Measurements from ENCODE around the gene ANTXRL. TPM values are rescaled to one million over a fixed set of nuclear protein-coding genes. Genes with fewer than 3 reads are reported as not detected.

ANTXRL gene
- total and polyA plus RNA-seq, 2 experiments from 2014 or later = not detected

- H3K27me3 ChIP-seq = peaks cover 5% of the 10 kb centered on the region
- TF ChIP-seq CTCF (IDR thresholded peaks at IDR 0.05; ENCODE audit: poor library complexity) (no peak), EZH2phosphoT487 (IDR thresholded peaks at IDR 0.05; ENCODE audit: low read depth, severe bottlenecking, unreplicated experiment) (no peak), EZH2 (IDR thresholded peaks at IDR 0.05; ENCODE audit: borderline replicate concordance) (no peak)
- peak overlapping the region; percentile 97 for H2AFZ ChIP-seq
- peak overlapping the region; percentile 97 for H3K4me2 ChIP-seq
- H3K36me3 ChIP-seq (replicated peaks; ENCODE audit: insufficient read depth, low read depth) = no peaks in the 10 kb centered on the region
- no peaks in the 10 kb centered on the region for H3K9me2 ChIP-seq (replicated peaks; ENCODE audit: insufficient read depth)
- DNase-seq (ENCODE audit: low spot score) = no peak
- H4K20me1 ChIP-seq (ENCODE audit: insufficient read depth, poor library complexity, severe bottlenecking) = no peaks in the 10 kb centered on the region
- no peaks in the 10 kb centered on the region for H3K9me3 ChIP-seq (ENCODE audit: low read depth)
- 29% methylated on average over 6 of the region's 6 CpGs for WGBS (ENCODE audit: low lambda C conversion rate, missing lambda C conversion rate)
- no peak overlapping the region for H3K27ac ChIP-seq
- H3K4me3 ChIP-seq = peak overlapping the region; percentile 49
- no peaks in the 10 kb centered on the region for H3K79me2 ChIP-seq
- H3K4me1 ChIP-seq (ENCODE audit: insufficient read depth) = peaks cover 5% of the 10 kb centered on the region
These were observed 3.1 kb upstream of the ANTXRL start for GRCh38 chr10:46283580-46284285.

GRCh38 chr10:46284286-46285229 lies 2.2 kb upstream of the ANTXRL start:
- Histone ChIP-seq H3K9me3 (ENCODE audit: low read depth) (no peaks in the 10 kb centered on the region), H3K79me2 (no peaks in the 10 kb centered on the region), H3K4me1 (ENCODE audit: insufficient read depth) (peaks cover 5% of the 10 kb centered on the region), H3K27me3 (peaks cover 5% of the 10 kb centered on the region), H3K4me2 (peak overlapping the region; percentile 97), H2AFZ (peak overlapping the region; percentile 97), H3K36me3 (replicated peaks; ENCODE audit: insufficient read depth, low read depth) (no peaks in the 10 kb centered on the region), H4K20me1 (ENCODE audit: insufficient read depth, poor library complexity, severe bottlenecking) (no peaks in the 10 kb centered on the region), H3K27ac (peak overlapping the region; percentile 57), H3K4me3 (peak overlapping the region; percentile 49), H3K9me2 (replicated peaks; ENCODE audit: insufficient read depth) (no peaks in the 10 kb centered on the region)
- peak; percentile 93 for DNase-seq (ENCODE audit: low spot score)
- WGBS (ENCODE audit: low lambda C conversion rate, missing lambda C conversion rate) = 2% methylated on average over 50 of the region's 82 CpGs
- TF ChIP-seq EZH2 (IDR thresholded peaks at IDR 0.05; ENCODE audit: borderline replicate concordance) = no peak
- TF ChIP-seq CTCF (IDR thresholded peaks at IDR 0.05; ENCODE audit: poor library complexity) = no peak
- TF ChIP-seq EZH2phosphoT487 (IDR thresholded peaks at IDR 0.05; ENCODE audit: low read depth, severe bottlenecking, unreplicated experiment) = no peak

- H3K27me3 ChIP-seq = peaks cover 5% of the 10 kb centered on the region
- H3K4me3 ChIP-seq = peak overlapping the region; percentile 49
- WGBS (ENCODE audit: low lambda C conversion rate, missing lambda C conversion rate) = 45% methylated on average over 3 of the region's 3 CpGs
- no peaks in the 10 kb centered on the region for H4K20me1 ChIP-seq (ENCODE audit: insufficient read depth, poor library complexity, severe bottlenecking)
- no peaks in the 10 kb centered on the region for H3K9me2 ChIP-seq (replicated peaks; ENCODE audit: insufficient read depth)
- no peaks in the 10 kb centered on the region for H3K79me2 ChIP-seq
- no peaks in the 10 kb centered on the region for H3K36me3 ChIP-seq (replicated peaks; ENCODE audit: insufficient read depth, low read depth)
- H3K27ac ChIP-seq = no peak overlapping the region
- peak overlapping the region; percentile 97 for H3K4me2 ChIP-seq
- DNase-seq (ENCODE audit: low spot score) = no peak
- TF ChIP-seq EZH2 (IDR thresholded peaks at IDR 0.05; ENCODE audit: borderline replicate concordance) = no peak
- no peak for TF ChIP-seq CTCF (IDR thresholded peaks at IDR 0.05; ENCODE audit: poor library complexity)
- TF ChIP-seq EZH2phosphoT487 (IDR thresholded peaks at IDR 0.05; ENCODE audit: low read depth, severe bottlenecking, unreplicated experiment) = no peak
- peaks cover 5% of the 10 kb centered on the region for H3K4me1 ChIP-seq (ENCODE audit: insufficient read depth)
- peak overlapping the region; percentile 97 for H2AFZ ChIP-seq
- no peaks in the 10 kb centered on the region for H3K9me3 ChIP-seq (ENCODE audit: low read depth)
These were observed 1.5 kb upstream of the ANTXRL start for GRCh38 chr10:46285300-46285699.
